Fibroblast of lung (primary cell): ENCODE measurements around the gene F3.

ENCODE experiments used
- CTCF ChIP-seq, 2 donors: IDR thresholded peaks in 1 of 2; conservative IDR thresholded peaks in 1 of 2; 1 replicate in 1 of 2; 2 replicates in 1 of 2; pipeline ENCODE4 v1.5.1; 2011 to 2012; ENCODE audit warnings: low read length in 2 of 2, control low read depth in 1 of 2, inconsistent platforms in 1 of 2, low read depth in 1 of 2, mild to moderate bottlenecking in 1 of 2
- EZH2 ChIP-seq: IDR thresholded peaks from 2 replicates; pipeline ENCODE4 v1.5.1; 2012; ENCODE audit warnings: low read length, control low read depth, mild to moderate bottlenecking; ENCODE audit errors: missing control alignments

- TF ChIP-seq EZH2, result no peak
- TF ChIP-seq CTCF (conservative IDR thresholded peaks at IDR 0.05 in 1 of 2, IDR thresholded peaks at IDR 0.05 in 1 of 2; ENCODE audit: low read depth in 1 of 2, low read length in 2 of 2), result no peak
Measured at GRCh38 chr1:94501935-94502334, 39.6 kb downstream of the F3 start.
